SK-N-SH (cell line): ENCODE measurements around the gene CD300E.

Experiments
- CHD2 ChIP-seq: fragments of 150-350 bp; IDR thresholded peaks from 2 replicates; pipeline ENCODE4 v1.6.1; 2018; ENCODE audit warnings: low read length; ENCODE audit not compliant: partially characterized antibody
- ELF1 ChIP-seq: IDR thresholded peaks from 2 replicates; pipeline ENCODE4 v1.4.0; 2012
- EP300 ChIP-seq, 2 experiments: IDR thresholded peaks; 2 replicates each; pipeline versions ENCODE4 v1.4.0 to v1.6.1; 2012; ENCODE audit warnings: borderline replicate concordance in 1 of 2, low read depth in 1 of 2, low read length in 1 of 2
- EZH2phosphoT487 ChIP-seq: fragments of 200-600 bp; sonication (generic); IDR thresholded peaks from 2 replicates; pipeline ENCODE4 v1.6.1; 2017; ENCODE audit warnings: low read depth, mixed run types, mild to moderate bottlenecking, antibody characterized with exemption, moderate library complexity, borderline replicate concordance
- GATA2 ChIP-seq: sonication (generic); formaldehyde crosslinking; IDR thresholded peaks from 2 replicates; pipeline ENCODE4 v1.5.0; 2020; ENCODE audit warnings: mild to moderate bottlenecking, missing genetic modification reagents
- POLR2AphosphoS5 ChIP-seq: IDR thresholded peaks from 2 replicates; pipeline ENCODE4 v1.6.1; 2012; ENCODE audit warnings: low read depth, low read length
- RAD21 ChIP-seq: IDR thresholded peaks from 2 replicates; pipeline ENCODE4 v1.6.1; 2012; ENCODE audit warnings: mild to moderate bottlenecking, low read length
- RCOR1 ChIP-seq: fragments of 150-350 bp; IDR thresholded peaks from 2 replicates; pipeline ENCODE4 v1.6.1; 2017; ENCODE audit warnings: antibody characterized with exemption, low read length
- RFX5 ChIP-seq: IDR thresholded peaks from 2 replicates; pipeline ENCODE4 v1.6.1; 2012; ENCODE audit warnings: mild to moderate bottlenecking, improper control_type of control experiment, low read length
- SIN3A ChIP-seq: IDR thresholded peaks from 2 replicates; pipeline ENCODE4 v1.6.1; 2012; ENCODE audit warnings: low read depth, mild to moderate bottlenecking, low read length, moderate library complexity, borderline replicate concordance
- TEAD4 ChIP-seq: IDR thresholded peaks from 2 replicates; pipeline ENCODE4 v1.4.0; 2012; ENCODE audit warnings: mild to moderate bottlenecking, borderline replicate concordance; ENCODE audit not compliant: insufficient read depth
- TF ChIP-seq, protein P1 (sequence below): fragments of 200-600 bp; sonication (generic); IDR thresholded peaks from 2 replicates; pipeline ENCODE4 v1.6.1; 2017; ENCODE audit warnings: antibody characterized with exemption, mild to moderate bottlenecking, moderate library complexity
- TF ChIP-seq, protein P2 (sequence below): IDR thresholded peaks from 2 replicates; pipeline ENCODE4 v1.4.0; 2012; ENCODE audit warnings: low read depth
- TF ChIP-seq, protein P3 (sequence below): IDR thresholded peaks from 2 replicates; pipeline ENCODE4 v1.6.1; 2012; ENCODE audit warnings: mild to moderate bottlenecking, low read depth, low read length, moderate library complexity

- TF ChIP-seq, protein P1, sequence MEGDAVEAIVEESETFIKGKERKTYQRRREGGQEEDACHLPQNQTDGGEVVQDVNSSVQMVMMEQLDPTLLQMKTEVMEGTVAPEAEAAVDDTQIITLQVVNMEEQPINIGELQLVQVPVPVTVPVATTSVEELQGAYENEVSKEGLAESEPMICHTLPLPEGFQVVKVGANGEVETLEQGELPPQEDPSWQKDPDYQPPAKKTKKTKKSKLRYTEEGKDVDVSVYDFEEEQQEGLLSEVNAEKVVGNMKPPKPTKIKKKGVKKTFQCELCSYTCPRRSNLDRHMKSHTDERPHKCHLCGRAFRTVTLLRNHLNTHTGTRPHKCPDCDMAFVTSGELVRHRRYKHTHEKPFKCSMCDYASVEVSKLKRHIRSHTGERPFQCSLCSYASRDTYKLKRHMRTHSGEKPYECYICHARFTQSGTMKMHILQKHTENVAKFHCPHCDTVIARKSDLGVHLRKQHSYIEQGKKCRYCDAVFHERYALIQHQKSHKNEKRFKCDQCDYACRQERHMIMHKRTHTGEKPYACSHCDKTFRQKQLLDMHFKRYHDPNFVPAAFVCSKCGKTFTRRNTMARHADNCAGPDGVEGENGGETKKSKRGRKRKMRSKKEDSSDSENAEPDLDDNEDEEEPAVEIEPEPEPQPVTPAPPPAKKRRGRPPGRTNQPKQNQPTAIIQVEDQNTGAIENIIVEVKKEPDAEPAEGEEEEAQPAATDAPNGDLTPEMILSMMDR = no peak
- TF ChIP-seq ELF1 (no peak), POLR2AphosphoS5 (no peak), RAD21 (no peak), GATA2 (no peak), RFX5 (no peak), TEAD4 (no peak), EZH2phosphoT487 (no peak), RCOR1 (no peak), CHD2 (no peak), SIN3A (no peak), EP300 (IDR thresholded peaks at IDR 0.05; ENCODE audit: borderline replicate concordance in 1 of 2, low read depth in 1 of 2, low read length in 1 of 2) (no peak)
- TF ChIP-seq, protein P2, sequence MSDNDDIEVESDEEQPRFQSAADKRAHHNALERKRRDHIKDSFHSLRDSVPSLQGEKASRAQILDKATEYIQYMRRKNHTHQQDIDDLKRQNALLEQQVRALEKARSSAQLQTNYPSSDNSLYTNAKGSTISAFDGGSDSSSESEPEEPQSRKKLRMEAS = no peak
- TF ChIP-seq, protein P3, sequence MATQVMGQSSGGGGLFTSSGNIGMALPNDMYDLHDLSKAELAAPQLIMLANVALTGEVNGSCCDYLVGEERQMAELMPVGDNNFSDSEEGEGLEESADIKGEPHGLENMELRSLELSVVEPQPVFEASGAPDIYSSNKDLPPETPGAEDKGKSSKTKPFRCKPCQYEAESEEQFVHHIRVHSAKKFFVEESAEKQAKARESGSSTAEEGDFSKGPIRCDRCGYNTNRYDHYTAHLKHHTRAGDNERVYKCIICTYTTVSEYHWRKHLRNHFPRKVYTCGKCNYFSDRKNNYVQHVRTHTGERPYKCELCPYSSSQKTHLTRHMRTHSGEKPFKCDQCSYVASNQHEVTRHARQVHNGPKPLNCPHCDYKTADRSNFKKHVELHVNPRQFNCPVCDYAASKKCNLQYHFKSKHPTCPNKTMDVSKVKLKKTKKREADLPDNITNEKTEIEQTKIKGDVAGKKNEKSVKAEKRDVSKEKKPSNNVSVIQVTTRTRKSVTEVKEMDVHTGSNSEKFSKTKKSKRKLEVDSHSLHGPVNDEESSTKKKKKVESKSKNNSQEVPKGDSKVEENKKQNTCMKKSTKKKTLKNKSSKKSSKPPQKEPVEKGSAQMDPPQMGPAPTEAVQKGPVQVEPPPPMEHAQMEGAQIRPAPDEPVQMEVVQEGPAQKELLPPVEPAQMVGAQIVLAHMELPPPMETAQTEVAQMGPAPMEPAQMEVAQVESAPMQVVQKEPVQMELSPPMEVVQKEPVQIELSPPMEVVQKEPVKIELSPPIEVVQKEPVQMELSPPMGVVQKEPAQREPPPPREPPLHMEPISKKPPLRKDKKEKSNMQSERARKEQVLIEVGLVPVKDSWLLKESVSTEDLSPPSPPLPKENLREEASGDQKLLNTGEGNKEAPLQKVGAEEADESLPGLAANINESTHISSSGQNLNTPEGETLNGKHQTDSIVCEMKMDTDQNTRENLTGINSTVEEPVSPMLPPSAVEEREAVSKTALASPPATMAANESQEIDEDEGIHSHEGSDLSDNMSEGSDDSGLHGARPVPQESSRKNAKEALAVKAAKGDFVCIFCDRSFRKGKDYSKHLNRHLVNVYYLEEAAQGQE = no peak
Observed at GRCh38 chr17:74654742-74655141, 31.2 kb upstream of the CD300E start.
